Measurements from ENCODE around the gene PDCD1.
"Not testable (repeated sequence)": the region's sequence is repeated elsewhere in the genome, so short reads cannot be mapped to it uniquely, and the experiment has no call there.

The PDCD1 gene

GRCh38 chr2:241811201-241811951 is 47.3 kb downstream of the PDCD1 start:
- no peak for DNase-seq

DNA sequence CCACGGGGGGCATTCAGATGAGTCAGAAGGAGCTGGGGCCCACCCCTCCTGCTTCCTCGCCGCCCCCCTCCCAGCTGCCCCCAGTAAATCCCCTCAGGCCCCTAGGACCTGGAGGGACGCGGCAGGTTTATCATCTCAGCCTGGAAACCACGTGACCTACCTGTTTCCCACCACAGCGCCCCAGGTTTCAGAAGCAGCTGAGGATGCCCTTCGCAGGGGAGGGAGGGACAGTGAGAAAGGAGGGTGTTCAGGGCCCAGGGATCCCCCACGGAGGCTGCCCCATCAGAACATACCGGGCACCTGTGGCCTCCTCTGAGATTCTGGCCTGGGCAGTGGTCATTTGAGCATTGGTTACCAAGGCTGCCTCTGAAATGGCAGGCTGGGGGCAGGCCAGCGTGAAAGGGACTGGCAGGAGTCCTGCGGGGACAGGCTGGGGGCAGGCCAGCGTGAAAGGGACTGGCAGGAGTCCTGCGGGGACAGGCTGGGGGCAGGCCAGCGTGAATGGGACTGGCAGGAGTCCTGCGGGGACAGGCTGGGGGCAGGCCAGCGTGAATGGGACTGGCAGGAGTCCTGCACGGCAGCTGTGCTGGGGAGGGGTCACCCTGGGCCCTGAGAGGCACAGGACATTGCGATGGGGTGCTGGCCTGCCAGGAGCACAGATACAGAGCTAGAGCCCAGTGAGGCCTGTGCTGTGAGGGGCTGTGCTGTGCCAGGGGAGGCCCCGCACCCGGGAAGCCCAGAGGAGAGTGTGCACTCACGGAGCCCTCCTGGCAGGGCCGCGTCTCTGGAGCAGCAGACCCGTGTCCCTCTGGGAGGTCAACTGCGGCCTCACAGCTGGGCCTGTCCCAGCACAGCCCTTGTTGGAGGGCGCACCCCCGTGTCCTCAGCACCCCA is 48.1 kb downstream of the PDCD1 start:
- DNase-seq = no peak

GRCh38 chr2:241809383-241810306 is 49.0 kb downstream of the PDCD1 start:
- DNase-seq = no peak

DNA sequence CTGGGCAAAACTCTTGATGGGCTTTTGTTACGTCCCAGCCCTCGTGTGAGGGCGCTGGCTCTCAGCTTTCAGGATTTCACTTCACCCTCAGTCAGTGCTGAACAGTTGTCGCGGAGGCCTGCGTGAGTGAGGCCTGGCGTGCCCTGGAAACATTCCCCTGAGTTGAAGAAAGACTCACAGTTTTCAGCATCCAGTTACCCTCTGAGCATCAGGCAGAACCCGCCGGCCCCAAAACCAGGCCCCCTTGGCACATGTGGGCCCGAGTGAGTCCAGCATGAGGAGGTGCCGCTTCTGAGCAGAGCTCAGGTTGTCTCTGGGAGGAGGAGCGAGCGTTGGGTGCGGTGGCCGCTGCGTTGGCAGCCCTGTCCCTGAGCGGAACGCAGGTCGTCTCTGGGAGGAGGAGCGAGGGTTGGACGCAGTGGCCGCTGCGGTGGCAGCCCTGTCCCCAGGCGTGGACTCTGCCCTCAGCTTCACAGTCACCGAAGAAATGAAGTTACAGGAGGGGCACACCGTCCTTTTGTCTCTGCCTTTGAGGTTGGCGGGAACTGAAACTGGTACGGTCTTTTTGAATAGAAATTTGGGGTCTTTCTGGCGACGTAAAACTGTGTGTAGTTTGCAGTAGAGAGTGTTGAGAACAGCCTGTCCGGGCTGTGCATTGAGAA is 49.8 kb downstream of the PDCD1 start, which contains the start of gene NEU4:
TSS of gene NEU4 (plus strand) at position 473 of the 662 bp plus-strand sequence. CDS start 5,292 bp downstream, outside the sequence.
- no peak for DNase-seq

- no peak for DNase-seq
Observed at GRCh38 chr2:241808051-241808720, 50.5 kb downstream of the PDCD1 start.

GRCh38 chr2:241806217-241806616 is 52.5 kb downstream of the PDCD1 start:
- DNase-seq = not testable (repeated sequence)

DNA sequence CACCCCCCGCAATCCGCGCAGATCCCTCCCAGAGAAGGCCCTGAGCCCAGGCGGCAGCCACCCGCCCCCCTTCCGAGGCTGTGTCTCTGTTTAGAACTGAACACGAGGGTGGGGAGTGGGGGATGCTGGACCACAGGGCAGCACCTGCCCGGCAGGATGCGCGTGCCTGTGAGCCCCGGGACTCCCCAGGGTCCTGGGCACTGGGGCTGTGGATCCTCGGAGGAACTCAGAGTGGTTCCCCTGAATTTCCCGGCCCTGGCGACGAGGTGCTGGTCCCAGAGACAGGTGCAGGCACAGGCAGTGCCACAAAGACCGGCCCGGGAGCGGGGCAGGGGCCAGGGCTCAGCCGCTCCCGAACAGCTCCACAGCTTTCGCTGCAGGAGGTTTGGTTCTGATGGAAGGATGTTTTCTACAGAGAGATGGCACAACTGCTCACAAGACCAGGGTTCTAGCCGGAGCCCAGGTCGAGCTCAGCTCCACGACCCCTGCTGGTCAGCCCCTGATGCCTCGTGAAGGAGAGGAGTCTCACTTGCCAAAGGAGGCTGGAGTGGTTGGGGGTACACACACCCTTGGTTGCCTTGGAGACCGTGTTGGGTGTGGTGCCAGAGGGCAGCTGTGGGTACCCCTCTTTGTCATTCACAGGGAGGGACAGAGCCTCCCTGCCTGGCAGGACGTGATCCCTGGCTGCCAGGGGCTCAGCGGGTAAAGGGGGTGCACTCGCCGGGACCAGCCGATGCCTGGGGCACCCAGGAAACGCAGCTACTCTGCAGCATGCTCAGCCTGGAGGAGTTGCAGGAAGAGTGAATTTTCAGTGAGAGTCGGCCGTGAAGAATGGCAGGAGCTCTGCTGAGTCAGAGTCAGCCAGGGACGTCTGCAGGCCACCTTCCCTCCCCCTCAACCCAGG is 54.1 kb downstream of the PDCD1 start:
- DNase-seq = no peak

GRCh38 chr2:241803387-241804325 is 55.0 kb downstream of the PDCD1 start:
- no peak for DNase-seq

- DNase-seq = no peak
Observed at GRCh38 chr2:241802421-241803318, 56.0 kb downstream of the PDCD1 start.

DNA sequence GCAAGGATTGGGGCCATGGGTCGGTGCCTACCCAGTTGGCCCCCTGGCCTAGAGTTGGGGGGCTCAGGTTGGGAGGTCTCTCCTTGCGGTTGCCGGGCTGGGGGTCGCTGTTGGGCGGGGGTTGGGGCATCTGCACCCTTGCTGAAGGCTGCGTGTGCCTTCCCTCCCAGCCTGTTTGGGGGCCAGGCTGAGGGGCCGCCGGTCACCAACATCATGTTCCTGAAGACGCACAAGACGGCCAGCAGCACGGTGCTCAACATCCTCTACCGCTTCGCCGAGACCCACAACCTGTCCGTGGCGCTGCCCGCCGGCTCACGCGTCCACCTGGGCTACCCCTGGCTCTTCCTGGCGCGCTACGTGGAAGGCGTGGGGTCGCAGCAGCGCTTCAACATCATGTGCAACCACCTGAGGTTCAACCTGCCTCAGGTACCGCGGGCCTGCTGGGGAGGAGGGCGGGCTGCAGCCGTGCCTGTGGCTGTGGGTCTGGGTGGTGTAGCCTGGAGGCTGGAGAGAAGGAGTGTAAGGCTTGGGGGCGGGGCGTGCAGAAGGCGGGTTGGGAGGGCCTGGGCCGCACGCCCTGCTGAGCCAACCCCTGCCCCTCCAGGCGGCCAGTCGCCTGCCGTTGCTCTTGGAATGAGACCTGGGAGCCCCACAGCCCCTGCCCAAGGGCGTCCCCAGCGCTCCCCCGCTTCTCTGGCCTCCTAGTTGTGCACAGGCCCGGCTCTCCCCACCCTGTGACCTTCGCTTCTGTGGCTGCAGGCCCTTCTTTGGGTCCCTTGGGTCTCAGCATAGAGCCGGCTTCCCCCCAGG is 56.9 kb downstream of the PDCD1 start:
- DNase-seq = no peak

DNA sequence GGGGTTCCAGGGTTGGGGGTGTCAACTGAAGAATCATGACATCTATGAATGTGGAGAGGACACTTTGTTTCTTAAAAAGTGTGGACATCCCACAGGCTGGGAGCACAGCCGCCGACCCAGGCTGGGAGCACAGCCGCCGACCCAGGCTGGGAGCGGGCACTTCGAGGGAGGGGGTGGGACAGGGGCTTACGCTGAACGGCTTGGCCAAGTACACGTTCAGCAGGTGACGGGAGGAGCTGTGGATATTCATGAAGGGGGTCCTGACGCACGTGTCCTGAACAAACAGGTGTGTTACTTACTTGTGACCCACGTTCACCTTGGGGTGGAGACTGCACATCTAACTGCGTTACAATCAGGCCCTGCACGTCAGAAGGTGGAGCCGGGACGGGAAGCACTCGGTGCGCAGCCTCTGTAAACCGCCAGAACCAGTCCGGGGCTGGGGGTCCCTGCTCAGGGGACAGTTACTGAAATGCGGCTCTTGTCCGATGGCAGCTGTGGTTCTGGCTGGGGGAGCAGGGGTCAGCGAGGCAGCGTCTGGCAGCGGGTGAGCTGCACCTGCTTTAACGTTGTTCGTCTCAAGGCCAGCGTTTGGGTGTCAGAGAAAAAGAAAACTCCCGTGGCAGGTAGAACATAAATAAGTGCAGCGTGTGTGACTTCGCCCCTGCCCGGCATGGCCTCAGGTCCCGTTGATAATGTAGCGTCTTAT is 58.3 kb downstream of the PDCD1 start:
- not testable (repeated sequence) for DNase-seq
